Limb (tissue), 2 donors: ENCODE results near the gene DENND4A.
"Not testable (repeated sequence)": the region's sequence is repeated elsewhere in the genome, so short reads cannot be mapped to it uniquely, and the experiment has no call there.

Experiments
- DNase-seq, 2 donors: peaks; one replicate each; pipeline ENCODE4 v3.0.0-alpha.2; 2016; ENCODE audit errors: extremely low spot score in 2 of 2

Gene DENND4A

GRCh38 chr15:65818927-65819562 is 27.0 kb upstream of the DENND4A start:
- peak in 1 of 2 donors; percentile 51 for DNase-seq

- DNase-seq, result no peak
Measured at GRCh38 chr15:65816441-65816840, 24.3 kb upstream of the DENND4A start.

GRCh38 chr15:65816008-65816407 is 23.9 kb upstream of the DENND4A start:
- not testable (repeated sequence) for DNase-seq

GRCh38 chr15:65814271-65814670 is 22.2 kb upstream of the DENND4A start:
- DNase-seq, result not testable (repeated sequence)

- DNase-seq, result no peak
Measured at GRCh38 chr15:65812916-65813315, 20.8 kb upstream of the DENND4A start.

- no peak for DNase-seq
Measured at GRCh38 chr15:65812467-65812866, 20.4 kb upstream of the DENND4A start.

- DNase-seq, result no peak
Measured at GRCh38 chr15:65811835-65812234, 19.7 kb upstream of the DENND4A start.

GRCh38 chr15:65811011-65811733 is 19.1 kb upstream of the DENND4A start:
- DNase-seq, result not testable (repeated sequence)

- no peak for DNase-seq
Measured at GRCh38 chr15:65806397-65806796, 14.3 kb upstream of the DENND4A start.

- no peak for DNase-seq
Measured at GRCh38 chr15:65805019-65805745, 13.1 kb upstream of the DENND4A start.

- no peak for DNase-seq
Measured at GRCh38 chr15:65804252-65804931, 12.3 kb upstream of the DENND4A start.

- DNase-seq, result no peak
Measured at GRCh38 chr15:65801229-65801805, 9.2 kb upstream of the DENND4A start.

GRCh38 chr15:65796610-65797078 is 4.6 kb upstream of the DENND4A start:
- no peak for DNase-seq

GRCh38 chr15:65795663-65796216 is 3.6 kb upstream of the DENND4A start:
- DNase-seq, result no peak

GRCh38 chr15:65793818-65794104 is 1.7 kb upstream of the DENND4A start:
- DNase-seq, result no peak

GRCh38 chr15:65792988-65793817 is 1.1 kb upstream of the DENND4A start:
- DNase-seq, result no peak

GRCh38 chr15:65791335-65792137 is 557 bp downstream of the DENND4A start:
- DNase-seq, result peak; percentile 49 to 86

GRCh38 chr15:65790694-65791334 is 1.3 kb downstream of the DENND4A start:
- DNase-seq, result peak in 1 of 2 donors; percentile 29
